ENCODE data around the gene MAPK7. TPM values are rescaled to one million over a fixed set of nuclear protein-coding genes. Genes with fewer than 3 reads are reported as not detected.

MAPK7 gene
- total RNA-seq, 1 donor from 2014 or later, result 30.8 TPM

- H3K4me3 ChIP-seq (ENCODE audit: low read depth, low read length), result no peak overlapping the region
- no peaks in the 10 kb centered on the region for H3K36me3 ChIP-seq (ENCODE audit: control insufficient read depth, insufficient read depth, low read length)
- no peak for TF ChIP-seq CTCF (IDR thresholded peaks at IDR 0.05; ENCODE audit: insufficient read depth, low read length, poor library complexity, severe bottlenecking)
- DNase-seq (ENCODE audit: low read depth), result no peak
- H3K27me3 ChIP-seq (ENCODE audit: control insufficient read depth, insufficient read depth, low read length), result no peaks in the 10 kb centered on the region
Measured at GRCh38 chr17:19390951-19391350, 12.7 kb downstream of the MAPK7 start.

- Histone ChIP-seq H3K4me3 (ENCODE audit: low read depth, low read length) (no peak overlapping the region), H3K27me3 (ENCODE audit: control insufficient read depth, insufficient read depth, low read length) (no peaks in the 10 kb centered on the region), H3K36me3 (ENCODE audit: control insufficient read depth, insufficient read depth, low read length) (no peaks in the 10 kb centered on the region)
- DNase-seq (ENCODE audit: low read depth), result no peak
- no peak for TF ChIP-seq CTCF (IDR thresholded peaks at IDR 0.05; ENCODE audit: insufficient read depth, low read length, poor library complexity, severe bottlenecking)
Measured at GRCh38 chr17:19391432-19391831, 13.1 kb downstream of the MAPK7 start.

GRCh38 chr17:19392303-19392702 is 14.0 kb downstream of the MAPK7 start:
- DNase-seq (ENCODE audit: low read depth), result no peak
- H3K4me3 ChIP-seq (ENCODE audit: low read depth, low read length), result no peak overlapping the region
- no peak for TF ChIP-seq CTCF (IDR thresholded peaks at IDR 0.05; ENCODE audit: insufficient read depth, low read length, poor library complexity, severe bottlenecking)
- no peaks in the 10 kb centered on the region for H3K36me3 ChIP-seq (ENCODE audit: control insufficient read depth, insufficient read depth, low read length)
- H3K27me3 ChIP-seq (ENCODE audit: control insufficient read depth, insufficient read depth, low read length), result no peaks in the 10 kb centered on the region

GRCh38 chr17:19397556-19398041 is 19.3 kb downstream of the MAPK7 start:
- Histone ChIP-seq H3K36me3 (ENCODE audit: control insufficient read depth, insufficient read depth, low read length) (no peaks in the 10 kb centered on the region), H3K4me3 (ENCODE audit: low read depth, low read length) (no peak overlapping the region), H3K27me3 (ENCODE audit: control insufficient read depth, insufficient read depth, low read length) (no peaks in the 10 kb centered on the region)
- TF ChIP-seq CTCF (IDR thresholded peaks at IDR 0.05; ENCODE audit: insufficient read depth, low read length, poor library complexity, severe bottlenecking), result no peak
- no peak for DNase-seq (ENCODE audit: low read depth)

- no peaks in the 10 kb centered on the region for H3K27me3 ChIP-seq (ENCODE audit: control insufficient read depth, insufficient read depth, low read length)
- TF ChIP-seq CTCF (IDR thresholded peaks at IDR 0.05; ENCODE audit: insufficient read depth, low read length, poor library complexity, severe bottlenecking), result no peak
- no peak for DNase-seq (ENCODE audit: low read depth)
- H3K4me3 ChIP-seq (ENCODE audit: low read depth, low read length), result no peak overlapping the region
- H3K36me3 ChIP-seq (ENCODE audit: control insufficient read depth, insufficient read depth, low read length), result no peaks in the 10 kb centered on the region
Measured at GRCh38 chr17:19398301-19399181, 20.2 kb downstream of the MAPK7 start.
